Hematopoietic multipotent progenitor cell treated with erythropoietin and hydrocortisone succinate and interleukin-3 and kit ligand, for 15 days (in vitro differentiated cells): Measurements from ENCODE around the gene STRN.
"Not testable (repeated sequence)": the region's sequence is repeated elsewhere in the genome, so short reads cannot be mapped to it uniquely, and the experiment has no call there.

Experiments
- DNase-seq: peaks from one replicate; pipeline ENCODE4 v3.0.0-alpha.2; 2015; ENCODE audit warnings: low spot score

STRN gene

GRCh38 chr2:36912695-36913094, 53.6 kb downstream of the STRN start:
- DNase-seq: no peak

- no peak for DNase-seq
Observed at GRCh38 chr2:36911012-36911411, 55.3 kb downstream of the STRN start.

GRCh38 chr2:36906277-36906676, 60.1 kb downstream of the STRN start:
- no peak for DNase-seq

- DNase-seq: no peak
Observed at GRCh38 chr2:36904636-36905035, 61.7 kb downstream of the STRN start.

- no peak for DNase-seq
Observed at GRCh38 chr2:36902385-36903120, 63.8 kb downstream of the STRN start.

GRCh38 chr2:36892805-36893204, 73.5 kb downstream of the STRN start:
- no peak for DNase-seq

- DNase-seq: no peak
Observed at GRCh38 chr2:36889795-36890194, 76.5 kb downstream of the STRN start.

- DNase-seq: not testable (repeated sequence)
Observed at GRCh38 chr2:36887095-36887494, 79.2 kb downstream of the STRN start.

GRCh38 chr2:36886664-36887063, 79.7 kb downstream of the STRN start:
- no peak for DNase-seq

GRCh38 chr2:36885605-36886004, 80.7 kb downstream of the STRN start:
- DNase-seq: no peak

GRCh38 chr2:36882532-36882931, 83.8 kb downstream of the STRN start:
- no peak for DNase-seq

- no peak for DNase-seq
Observed at GRCh38 chr2:36881816-36882215, 84.5 kb downstream of the STRN start.

GRCh38 chr2:36878429-36878828, 87.9 kb downstream of the STRN start:
- no peak for DNase-seq

GRCh38 chr2:36871068-36871707, 95.1 kb downstream of the STRN start:
- DNase-seq: no peak

GRCh38 chr2:36869606-36870005, 96.7 kb downstream of the STRN start:
- DNase-seq: no peak

GRCh38 chr2:36861896-36862295, 104.4 kb downstream of the STRN start:
- no peak for DNase-seq

- no peak for DNase-seq
Observed at GRCh38 chr2:36859366-36859792, 107.0 kb downstream of the STRN start.

GRCh38 chr2:36858551-36859365, 107.6 kb downstream of the STRN start:
- DNase-seq: no peak

GRCh38 chr2:36857713-36858112, 108.6 kb downstream of the STRN start:
- no peak for DNase-seq

GRCh38 chr2:36855429-36855828, 110.9 kb downstream of the STRN start:
- no peak for DNase-seq

GRCh38 chr2:36854241-36854640, 112.1 kb downstream of the STRN start:
- DNase-seq: no peak

GRCh38 chr2:36849265-36849664, 117.1 kb downstream of the STRN start:
- no peak for DNase-seq

GRCh38 chr2:36843838-36844237, 122.5 kb downstream of the STRN start:
- DNase-seq: no peak
